HG03439 (cell line): ENCODE results near the gene MXRA7.
A peak's percentile ranks its signal among the peaks of the same experiment; 100 is the strongest.
"Not testable (repeated sequence)": the region's sequence is repeated elsewhere in the genome, so short reads cannot be mapped to it uniquely, and the experiment has no call there.

Experiments
- ATAC-seq: cut with Tn5 transposase; IDR thresholded peaks from one replicate; pipeline ENCODE4 v1.9.1; 2021; ENCODE audit warnings: mild to moderate bottlenecking, moderate library complexity; ENCODE audit not compliant: unreplicated experiment

Gene MXRA7, protein sequence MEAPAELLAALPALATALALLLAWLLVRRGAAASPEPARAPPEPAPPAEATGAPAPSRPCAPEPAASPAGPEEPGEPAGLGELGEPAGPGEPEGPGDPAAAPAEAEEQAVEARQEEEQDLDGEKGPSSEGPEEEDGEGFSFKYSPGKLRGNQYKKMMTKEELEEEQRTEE

DNA sequence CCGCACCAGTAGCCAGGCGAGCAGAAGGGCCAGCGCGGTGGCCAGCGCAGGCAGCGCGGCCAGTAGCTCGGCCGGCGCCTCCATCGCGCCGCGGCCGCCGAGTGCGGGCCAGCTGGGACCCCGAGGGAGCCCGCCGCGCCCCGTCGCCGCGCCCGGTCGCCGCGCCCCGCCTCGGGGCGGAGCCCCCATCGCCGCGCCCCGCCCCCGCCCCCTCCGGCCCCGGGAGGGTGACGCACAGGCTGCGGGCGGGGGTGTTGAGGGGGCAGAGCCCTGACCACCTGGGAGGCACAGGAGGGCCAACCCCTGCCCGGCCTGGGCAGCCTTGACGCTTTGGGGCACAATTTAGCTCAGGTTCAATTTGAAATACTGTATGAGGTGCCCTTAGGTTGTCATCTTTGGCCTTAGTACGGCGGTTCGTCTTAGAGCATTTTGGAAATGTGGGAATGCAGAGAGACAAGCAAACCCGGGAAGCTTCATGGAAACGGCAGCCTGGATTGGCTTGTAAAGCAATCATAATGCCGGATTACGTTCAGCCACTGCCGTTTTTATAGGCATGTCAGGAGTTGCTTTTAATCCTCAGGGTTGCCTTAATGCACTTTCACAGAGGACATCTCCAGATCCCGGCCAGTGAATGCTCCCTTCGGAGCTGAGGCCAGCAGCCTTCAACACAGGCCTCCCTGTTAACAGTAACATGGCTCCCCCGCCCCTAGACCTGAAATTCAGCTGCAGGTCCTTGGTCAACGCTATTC, at the start of gene MXRA7:
TSS of gene MXRA7 (minus strand) at position 103 of the 749 bp plus-strand sequence. CDS start at position 84, 19 bp downstream.
- ATAC-seq, result no peak

DNA sequence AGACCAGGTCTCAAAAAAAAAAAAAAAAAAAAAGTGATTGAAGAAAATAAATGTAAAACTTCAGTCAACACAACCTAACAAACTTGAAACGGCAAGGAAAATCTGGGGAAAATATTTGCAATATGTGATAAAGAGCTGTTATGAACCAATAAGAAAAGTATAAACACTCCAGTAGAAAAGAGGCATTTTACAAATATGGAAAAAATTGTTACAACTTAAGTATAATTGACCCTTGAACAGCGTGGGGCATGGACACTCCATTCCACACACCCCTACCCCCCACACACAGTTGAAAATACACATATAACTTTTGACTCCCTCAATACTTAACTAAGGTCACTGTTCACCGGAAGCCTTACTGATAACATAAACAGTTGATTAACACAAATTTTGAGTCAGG, 47.8 kb upstream of the MXRA7 start:
- no peak for ATAC-seq

GRCh38 chr17:76757256-76757655, 46.5 kb upstream of the MXRA7 start:
- no peak for ATAC-seq

GRCh38 chr17:76755285-76755684, 44.5 kb upstream of the MXRA7 start:
- ATAC-seq, result no peak

- ATAC-seq, result no peak
These were observed 42.5 kb upstream of the MXRA7 start for GRCh38 chr17:76753061-76753961.

DNA sequence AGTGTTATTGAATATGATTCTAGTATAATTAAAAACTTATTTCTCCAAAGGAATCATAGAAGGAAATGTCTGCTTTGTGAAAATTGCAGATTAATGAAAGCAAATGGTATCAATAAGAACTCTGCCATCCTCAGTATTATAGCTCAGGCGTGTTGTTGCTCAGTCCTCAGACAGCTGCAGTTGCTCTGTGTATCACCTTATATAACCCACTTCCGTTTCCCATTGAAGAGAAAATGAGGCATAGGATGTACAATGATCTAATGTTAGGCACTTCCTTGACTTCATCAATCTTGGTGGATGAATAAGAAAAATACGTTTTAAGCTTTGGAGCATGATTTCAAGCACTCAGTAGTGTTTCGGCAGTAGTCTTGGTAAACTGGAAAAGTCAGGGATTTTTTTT, 41.2 kb upstream of the MXRA7 start:
- no peak for ATAC-seq

GRCh38 chr17:76751416-76751993, 40.7 kb upstream of the MXRA7 start:
- no peak for ATAC-seq

- no peak for ATAC-seq
These were observed 37.9 kb upstream of the MXRA7 start for GRCh38 chr17:76748657-76749056.

DNA sequence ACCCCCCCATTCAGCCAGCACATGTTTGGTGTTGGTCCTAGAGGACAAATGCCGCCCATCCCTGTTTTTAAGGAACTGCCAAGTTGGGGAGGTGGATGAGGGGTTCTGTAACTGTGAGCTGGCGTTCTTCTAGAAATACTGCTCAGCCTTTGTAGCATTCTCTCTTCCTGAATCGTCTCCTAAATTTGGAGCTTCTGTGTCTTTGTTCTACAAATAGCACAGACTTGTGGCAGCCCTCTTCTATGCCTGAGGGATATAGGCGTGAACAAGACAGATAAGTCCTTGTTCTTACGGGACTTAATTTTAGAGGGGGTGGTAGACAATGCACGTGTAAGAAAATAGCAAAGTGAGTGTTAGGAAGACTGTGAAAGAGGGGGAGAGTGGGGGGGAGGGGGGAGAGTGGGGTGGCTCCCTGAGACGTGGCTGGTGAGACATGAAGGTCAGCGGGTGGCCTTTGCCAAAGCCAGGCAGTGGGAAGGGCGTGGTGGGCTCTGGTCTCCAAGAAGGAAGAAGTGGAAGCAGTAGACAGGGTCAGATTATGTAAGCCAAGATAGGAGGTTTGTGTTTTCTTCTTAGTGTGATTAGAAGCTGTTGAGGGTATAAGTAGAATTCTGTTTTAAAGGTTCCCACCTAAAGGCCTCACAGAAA, 37.1 kb upstream of the MXRA7 start:
- ATAC-seq, result no peak

GRCh38 chr17:76745785-76746184, 35.0 kb upstream of the MXRA7 start:
- not testable (repeated sequence) for ATAC-seq

- ATAC-seq, result no peak
These were observed 34.0 kb upstream of the MXRA7 start for GRCh38 chr17:76744747-76745146.

DNA sequence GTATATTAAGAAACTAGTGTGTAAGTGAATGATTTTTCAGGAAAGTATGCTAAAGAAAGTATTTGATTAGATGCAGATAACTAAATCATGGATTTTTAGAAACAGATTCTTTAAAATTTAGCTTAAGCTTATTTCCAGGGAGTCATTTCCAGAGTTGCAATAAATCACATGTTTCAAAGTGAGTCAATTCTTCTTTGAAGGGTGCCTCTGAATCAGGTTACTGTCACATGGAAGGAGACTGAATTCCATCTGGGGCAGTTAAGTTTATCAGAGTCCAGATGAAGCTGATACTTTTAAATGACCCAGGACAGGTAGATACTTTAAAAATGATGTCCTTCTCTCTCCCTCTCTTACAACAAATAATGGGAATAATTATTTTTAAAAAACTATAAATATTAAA, 32.2 kb upstream of the MXRA7 start:
- no peak for ATAC-seq

GRCh38 chr17:76740329-76741118, 29.8 kb upstream of the MXRA7 start:
- no peak for ATAC-seq

DNA sequence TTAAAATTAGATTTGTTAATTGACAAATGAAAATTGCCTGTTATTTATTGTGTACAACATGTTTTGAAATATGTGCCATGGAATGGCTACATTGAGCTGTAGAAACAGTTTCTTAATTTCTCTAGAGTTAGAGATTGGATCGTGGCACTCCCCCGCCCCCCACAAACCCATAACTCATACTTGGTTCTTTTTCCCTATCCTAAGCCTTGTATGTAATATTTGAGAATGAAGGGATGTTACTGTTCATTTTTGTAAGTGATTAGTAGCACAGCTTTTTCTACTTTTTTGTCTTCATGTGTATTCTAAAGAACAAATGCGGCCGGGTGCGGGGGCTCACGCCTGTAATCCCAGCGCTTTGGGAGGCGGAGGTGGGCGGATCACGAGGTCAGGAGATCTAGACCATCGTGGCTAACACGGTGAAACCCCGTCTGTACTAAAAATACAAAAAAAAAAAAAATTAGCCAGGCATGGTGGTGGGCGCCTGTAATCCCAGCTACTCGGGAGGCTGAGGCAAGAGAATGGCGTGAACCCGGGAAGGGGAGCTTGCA, 28.9 kb upstream of the MXRA7 start:
- not testable (repeated sequence) for ATAC-seq

- ATAC-seq, result no peak
These were observed 27.7 kb upstream of the MXRA7 start for GRCh38 chr17:76738468-76738850.

DNA sequence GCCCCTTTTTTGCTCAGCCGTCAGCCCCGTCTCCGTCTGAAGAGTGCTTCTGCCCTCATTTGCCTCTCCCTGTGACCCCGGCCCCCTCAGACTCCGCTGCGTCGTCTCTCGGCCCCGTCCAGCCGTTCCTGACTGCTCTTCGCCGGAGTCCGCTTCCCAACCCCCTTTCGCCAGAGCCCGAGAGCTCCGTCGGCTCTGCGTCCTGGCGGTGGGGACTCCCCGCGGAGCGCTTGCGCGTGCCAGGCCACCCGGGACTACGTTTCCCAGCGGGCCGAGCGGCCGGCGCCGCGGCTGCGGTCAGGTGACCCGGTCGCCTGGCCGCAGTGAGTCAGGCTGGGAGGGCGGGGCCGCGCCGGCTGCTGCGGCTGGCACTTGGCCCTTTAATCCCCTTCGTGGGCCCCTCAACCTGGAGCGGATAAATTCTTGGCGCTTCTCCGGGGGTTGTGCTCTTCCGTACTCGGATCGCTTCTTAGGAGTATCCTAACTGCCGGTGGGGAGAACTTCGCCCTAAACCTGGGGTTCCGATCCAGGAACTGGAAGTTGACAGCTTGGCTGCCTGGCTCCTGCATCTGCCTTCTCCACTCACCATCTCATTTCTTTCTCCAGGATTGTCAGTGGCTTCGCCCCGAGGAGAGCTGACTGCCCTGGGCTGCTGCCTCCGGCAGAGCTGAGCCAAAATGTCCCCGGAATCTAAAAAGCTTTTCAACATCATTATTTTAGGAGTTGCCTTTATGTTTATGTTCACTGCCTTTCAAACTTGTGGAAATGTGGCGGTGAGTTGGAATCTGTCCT, 27.1 kb upstream of the MXRA7 start, which contains the start of gene MFSD11:
TSS of gene MFSD11 (plus strand) at position 444 of the 792 bp plus-strand sequence. CDS start at position 678, 234 bp downstream.
- ATAC-seq, result peak; percentile 57

GRCh38 chr17:76737082-76737675, 26.4 kb upstream of the MXRA7 start, which contains the start of gene SRSF2:
TSS of gene SRSF2 (minus strand) at chr17:76737331. CDS start at chr17:76737160, 171 bp downstream.
- ATAC-seq, result peak; percentile 74
